NT2/D1 (cell line): ENCODE data around the gene ZBTB7A.

Experiments
- SUZ12 ChIP-seq: IDR thresholded peaks from 2 replicates; pipeline ENCODE4 v1.6.1; 2011; ENCODE audit not compliant: insufficient read length, insufficient read depth; ENCODE audit errors: extremely low read depth
- YY1 ChIP-seq: IDR thresholded peaks from 2 replicates; pipeline ENCODE4 v1.6.1; 2011; ENCODE audit not compliant: insufficient read length, insufficient read depth
- ZNF274 ChIP-seq: IDR thresholded peaks from 2 replicates; pipeline ENCODE4 v1.6.1; 2011; ENCODE audit warnings: mild to moderate bottlenecking, low read depth, low read length

DNA sequence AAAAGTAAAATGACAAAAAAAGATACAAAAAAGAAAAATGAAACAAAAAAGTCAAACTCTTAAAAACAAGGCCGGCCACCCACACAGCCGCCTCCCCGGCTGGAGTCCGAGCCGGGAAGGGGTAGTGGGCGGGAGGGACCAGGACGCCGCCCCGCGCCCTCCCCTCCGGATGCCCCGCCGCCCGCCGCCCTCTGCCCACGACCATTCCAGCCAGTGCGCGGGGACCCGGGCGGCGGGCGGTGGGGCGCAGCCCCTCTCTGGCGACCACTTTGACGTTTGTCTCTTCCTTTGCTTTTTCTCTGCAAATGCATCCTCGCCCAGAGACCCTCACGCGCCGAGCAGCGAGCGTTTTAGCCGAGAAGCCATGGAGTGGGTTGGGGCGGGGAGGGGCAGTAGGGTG, 28.6 kb downstream of the ZBTB7A start:
- TF ChIP-seq ZNF274 (no peak), YY1 (no peak), SUZ12 (no peak)
